ENCODE results near the gene VPS39.
A peak's percentile ranks its signal among the peaks of the same experiment; 100 is the strongest.
"Not testable (repeated sequence)": the region's sequence is repeated elsewhere in the genome, so short reads cannot be mapped to it uniquely, and the experiment has no call there.

VPS39 gene

DNA sequence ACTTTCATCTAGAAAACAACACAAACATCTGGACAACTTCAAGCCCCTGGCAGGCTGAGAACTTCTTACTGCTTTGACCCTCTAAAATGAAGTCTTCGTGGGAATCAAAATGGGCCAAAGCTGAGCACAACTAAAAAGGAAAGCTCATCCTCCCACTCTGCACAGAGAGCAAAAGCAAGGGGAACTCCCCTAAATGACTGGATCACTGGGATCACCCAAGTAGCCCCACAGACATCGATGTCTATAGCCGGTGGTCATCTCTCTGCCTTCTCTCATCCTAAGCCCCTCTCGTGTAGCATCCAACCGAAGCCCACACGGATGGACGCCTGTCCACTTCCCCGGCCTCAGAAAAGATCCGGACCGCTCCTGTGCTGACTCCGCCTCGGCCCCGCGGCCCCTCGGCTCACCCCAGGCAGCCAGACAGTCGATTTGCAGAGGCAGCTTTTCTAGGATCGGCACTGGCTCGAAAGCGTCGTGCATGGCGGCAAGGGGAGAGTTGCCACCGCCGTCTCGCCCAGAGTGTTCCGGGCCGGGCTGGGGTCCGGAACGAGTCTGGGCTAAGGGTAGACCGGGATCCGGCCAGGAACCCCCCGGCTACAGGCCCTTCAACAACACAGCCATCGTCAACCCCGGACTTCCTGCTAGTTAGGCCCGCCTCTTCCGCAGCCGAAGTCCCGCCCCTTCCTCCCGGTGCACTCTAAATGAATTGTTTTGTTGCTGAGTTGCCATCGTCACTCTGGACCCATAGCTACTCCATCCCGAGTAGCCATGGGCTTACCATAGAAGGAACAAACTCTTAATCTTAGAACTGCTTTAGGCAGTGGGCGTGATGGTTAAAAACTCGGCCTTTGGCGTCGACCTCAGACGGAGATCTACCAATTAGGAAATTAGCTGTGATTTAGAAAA, at the start of gene VPS39:
TSS of gene VPS39 (minus strand) at position 631 of the 906 bp plus-strand sequence. CDS start at position 480, 151 bp downstream.
- peak; percentile 44 for DNase-seq

DNA sequence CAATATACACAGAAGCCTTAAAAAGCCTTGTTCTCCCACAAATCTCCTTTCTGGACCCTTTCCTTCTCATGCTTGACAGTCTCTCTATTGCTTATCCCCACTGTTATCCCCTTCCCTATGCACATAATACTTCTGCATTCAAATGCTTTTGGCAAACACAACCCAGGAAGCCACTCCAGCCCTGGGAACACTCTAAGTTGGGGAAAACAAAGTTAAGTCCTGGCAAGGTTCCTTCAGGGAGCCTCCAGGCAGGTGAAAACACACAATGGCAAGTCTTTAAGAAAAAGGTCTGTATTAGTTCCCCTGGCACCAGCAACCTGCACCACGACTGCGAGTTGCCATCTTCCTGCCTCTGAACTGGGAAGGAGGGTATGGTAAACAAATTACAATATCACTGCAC, 45.2 kb upstream of the VPS39 start:
- no peak for DNase-seq

GRCh38 chr15:42240823-42241222, 32.7 kb upstream of the VPS39 start:
- no peak for DNase-seq

DNA sequence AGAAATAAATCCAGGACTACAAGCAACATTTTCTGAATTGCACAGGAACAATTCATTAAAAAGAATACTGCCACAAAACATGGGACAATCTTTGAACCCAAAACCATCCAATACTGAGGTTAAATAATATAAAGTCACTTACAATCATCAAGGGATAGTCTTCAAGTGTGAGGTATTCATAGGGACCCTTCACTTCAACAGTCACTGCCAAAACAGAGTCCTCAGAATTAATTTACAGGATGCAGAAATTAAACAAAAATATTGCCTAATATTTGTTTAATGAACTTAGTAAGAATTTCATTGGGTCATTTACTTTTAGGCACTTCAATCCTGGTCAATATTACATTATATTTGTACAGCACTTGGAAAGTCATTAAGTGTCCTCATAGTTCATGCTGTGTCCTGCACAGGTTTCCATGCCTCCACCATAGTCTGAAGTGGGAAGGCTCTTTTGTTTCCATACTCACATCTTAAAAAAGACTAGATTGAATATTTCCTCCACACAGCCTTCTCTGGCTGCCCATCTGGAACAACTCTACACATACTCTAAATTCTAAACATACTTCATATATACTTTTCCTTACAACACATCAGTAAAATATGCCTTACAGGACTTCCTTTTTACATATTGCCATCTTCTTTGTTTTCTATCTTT, 31.6 kb upstream of the VPS39 start:
- no peak for DNase-seq

DNA sequence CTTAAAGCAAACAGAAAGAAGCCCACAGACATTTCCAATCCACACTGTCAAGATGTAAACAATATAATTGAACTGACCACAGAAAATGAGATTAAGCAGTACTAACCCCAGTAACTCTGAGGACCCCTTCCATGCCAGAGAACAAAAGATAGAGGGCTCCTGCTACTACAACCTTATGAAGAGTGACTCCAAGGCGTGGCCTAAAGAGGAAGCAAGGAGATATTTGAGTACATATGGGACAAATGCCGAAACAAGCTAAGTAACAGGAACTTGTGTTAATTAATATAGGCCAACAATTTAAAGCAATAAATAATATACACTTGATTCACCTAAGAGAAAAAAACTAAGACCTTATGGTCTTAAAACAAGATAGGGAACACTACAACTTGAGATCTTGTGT, 25.0 kb upstream of the VPS39 start:
- DNase-seq = no peak

DNA sequence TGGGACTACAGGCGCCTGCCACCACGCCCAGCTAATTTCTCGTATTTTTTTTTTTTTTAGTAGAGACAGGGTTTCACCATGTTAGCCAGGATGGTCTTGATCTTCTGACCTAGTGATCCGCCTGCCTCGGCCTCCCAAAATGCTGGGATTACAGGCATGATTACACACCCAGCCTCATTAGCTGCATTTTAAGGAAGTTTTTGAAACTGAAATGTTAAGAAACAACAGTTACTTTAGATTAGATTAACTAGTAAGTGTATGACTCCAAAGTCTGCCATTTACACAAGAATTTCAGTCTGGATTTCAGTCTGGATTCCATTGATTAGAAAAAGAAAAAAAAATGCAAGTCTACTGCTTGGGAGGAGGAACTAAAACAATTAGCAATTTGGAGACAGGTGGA, 24.5 kb upstream of the VPS39 start:
- DNase-seq = no peak

- DNase-seq = no peak
These were observed 23.0 kb upstream of the VPS39 start for GRCh38 chr15:42231088-42231487.

GRCh38 chr15:42228981-42229380, 20.9 kb upstream of the VPS39 start:
- DNase-seq = not testable (repeated sequence)

- DNase-seq = no peak
These were observed 19.9 kb upstream of the VPS39 start for GRCh38 chr15:42228036-42228435.

- no peak for DNase-seq
These were observed 18.5 kb upstream of the VPS39 start for GRCh38 chr15:42226648-42227047.

DNA sequence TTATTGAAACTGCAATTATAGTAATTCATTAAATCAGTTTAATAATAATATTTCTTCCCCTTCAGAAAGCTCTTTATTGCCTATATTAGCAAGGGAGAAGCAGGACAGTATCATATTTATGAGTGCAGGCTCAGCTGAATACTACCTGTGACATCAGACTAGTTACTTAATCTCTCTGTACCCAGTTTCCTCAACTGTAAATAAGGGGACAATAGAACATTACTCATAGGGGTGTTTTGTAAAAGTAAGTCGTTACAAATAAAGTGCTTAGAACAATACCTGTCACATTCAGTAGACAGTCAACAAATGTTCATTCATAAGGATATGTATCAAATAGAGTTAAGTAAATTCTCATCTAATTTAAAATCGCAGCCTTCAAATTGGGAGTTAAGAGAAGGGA, 12.1 kb upstream of the VPS39 start:
- no peak for DNase-seq

- no peak for DNase-seq
These were observed 11.0 kb upstream of the VPS39 start for GRCh38 chr15:42218953-42219592.

GRCh38 chr15:42217568-42217967, 9.5 kb upstream of the VPS39 start:
- DNase-seq = no peak

GRCh38 chr15:42215913-42216829, 8.1 kb upstream of the VPS39 start:
- no peak for DNase-seq

GRCh38 chr15:42214600-42214999, 6.5 kb upstream of the VPS39 start:
- no peak for DNase-seq

- no peak for DNase-seq
These were observed 5.4 kb upstream of the VPS39 start for GRCh38 chr15:42213511-42213910.

GRCh38 chr15:42210696-42211095, 2.6 kb upstream of the VPS39 start:
- no peak for DNase-seq

DNA sequence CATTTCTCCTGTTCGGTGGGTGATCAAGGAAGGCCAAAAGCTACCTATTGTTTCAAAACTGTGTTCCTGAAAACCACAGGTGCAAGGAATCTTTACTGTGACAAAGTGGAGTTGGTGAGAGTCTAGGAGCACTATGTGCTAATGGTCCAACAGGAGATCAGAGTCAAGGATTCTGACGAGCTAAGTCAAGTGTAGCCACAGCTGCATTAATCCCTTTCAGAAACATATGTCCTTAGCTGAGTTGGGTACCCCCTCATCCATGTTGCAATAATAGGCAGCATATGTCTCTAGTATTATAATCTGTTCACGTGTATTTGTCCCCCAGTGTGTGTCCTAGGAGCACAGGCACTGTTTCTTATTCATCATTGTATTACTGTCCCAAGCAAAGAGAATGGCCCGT, 1.7 kb downstream of the VPS39 start:
- no peak for DNase-seq

GRCh38 chr15:42203891-42204290, 4.2 kb downstream of the VPS39 start:
- no peak for DNase-seq

DNA sequence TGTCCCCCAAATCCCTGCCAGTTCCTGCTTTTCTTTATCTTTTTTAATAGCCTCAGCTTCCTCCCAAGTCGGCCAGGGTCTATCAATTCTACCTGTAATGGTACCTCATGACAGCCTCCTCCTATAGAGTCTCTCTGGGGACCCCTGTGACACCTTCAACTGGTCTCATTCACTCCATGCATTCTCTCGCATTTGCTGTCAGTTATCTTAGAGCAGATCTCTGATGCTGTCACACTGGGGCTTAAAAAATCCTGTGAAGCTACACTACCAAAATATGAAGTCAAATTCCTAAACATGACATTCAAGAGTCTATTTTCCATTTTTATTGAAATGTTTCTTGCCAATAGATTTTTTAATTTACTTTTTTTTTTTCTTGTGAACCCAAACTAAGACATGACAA, 5.5 kb downstream of the VPS39 start:
- DNase-seq = no peak

DNA sequence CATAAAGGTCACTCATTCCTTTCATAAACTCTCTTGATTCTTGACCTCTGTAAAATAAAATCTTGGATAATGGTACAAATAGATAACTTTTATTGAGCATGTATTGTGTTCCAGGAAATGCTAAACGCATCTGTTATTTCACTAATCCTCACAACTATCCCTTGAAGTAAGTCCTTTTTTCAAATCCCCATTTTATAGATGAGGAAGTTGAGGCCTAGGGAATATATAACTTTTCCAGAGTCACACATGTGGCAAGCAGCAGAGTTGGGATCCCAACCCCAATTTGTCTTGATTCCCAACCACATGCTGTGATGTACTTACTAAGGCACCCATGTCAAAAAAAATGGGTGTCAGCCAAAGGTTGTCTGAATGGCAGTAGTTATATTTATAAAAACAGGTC, 6.3 kb downstream of the VPS39 start:
- no peak for DNase-seq

DNA sequence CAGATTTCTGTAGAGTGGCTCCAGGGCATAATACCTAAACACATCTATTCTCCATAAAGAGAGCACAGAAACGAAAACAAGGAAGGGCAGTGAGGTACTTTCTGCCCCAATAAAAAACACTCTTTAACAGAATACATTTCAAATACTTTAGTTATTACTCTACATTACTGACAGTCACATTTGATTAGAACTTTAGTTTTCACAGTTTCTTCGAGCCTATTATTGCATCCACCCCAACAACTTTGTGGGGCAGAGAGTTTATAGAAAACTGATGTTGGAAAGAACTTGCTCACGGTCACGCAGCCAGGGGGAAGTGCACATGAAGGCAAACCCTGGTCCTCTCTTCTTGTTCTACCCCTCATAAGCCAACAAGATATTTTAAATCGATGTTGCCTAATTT, 9.0 kb downstream of the VPS39 start:
- no peak for DNase-seq

- no peak for DNase-seq
These were observed 9.6 kb downstream of the VPS39 start for GRCh38 chr15:42198516-42198915.

All from GOT3 (cell line).